ENCODE measurements around the gene TENT4A.

The TENT4A gene

DNA sequence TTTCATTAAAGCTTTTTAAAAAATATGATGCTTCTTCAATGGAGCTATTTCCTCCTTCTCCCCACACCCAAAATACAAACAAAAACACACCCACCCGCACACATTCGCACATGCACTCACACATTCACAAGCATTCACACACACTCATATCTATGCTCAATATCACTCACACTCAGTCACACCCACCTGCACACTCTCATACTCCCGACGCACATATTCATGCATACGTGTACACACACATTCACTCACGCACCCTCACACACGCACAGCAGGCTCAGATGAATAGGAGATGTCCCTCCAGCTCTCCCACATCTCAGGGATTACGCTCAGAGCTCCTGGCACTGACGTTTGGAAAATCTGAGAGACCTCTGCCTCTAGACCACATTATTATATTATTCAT is 25.7 kb upstream of the TENT4A start:
- ChIA-PET POLR2A (no interaction called here), CTCF (no interaction called here)
- DNase-seq (ENCODE audit: low read depth, low spot score): no peak
- H3K4me3 ChIP-seq (ENCODE audit: low read depth, low read length): no peak overlapping the region
- TF ChIP-seq, protein P1, sequence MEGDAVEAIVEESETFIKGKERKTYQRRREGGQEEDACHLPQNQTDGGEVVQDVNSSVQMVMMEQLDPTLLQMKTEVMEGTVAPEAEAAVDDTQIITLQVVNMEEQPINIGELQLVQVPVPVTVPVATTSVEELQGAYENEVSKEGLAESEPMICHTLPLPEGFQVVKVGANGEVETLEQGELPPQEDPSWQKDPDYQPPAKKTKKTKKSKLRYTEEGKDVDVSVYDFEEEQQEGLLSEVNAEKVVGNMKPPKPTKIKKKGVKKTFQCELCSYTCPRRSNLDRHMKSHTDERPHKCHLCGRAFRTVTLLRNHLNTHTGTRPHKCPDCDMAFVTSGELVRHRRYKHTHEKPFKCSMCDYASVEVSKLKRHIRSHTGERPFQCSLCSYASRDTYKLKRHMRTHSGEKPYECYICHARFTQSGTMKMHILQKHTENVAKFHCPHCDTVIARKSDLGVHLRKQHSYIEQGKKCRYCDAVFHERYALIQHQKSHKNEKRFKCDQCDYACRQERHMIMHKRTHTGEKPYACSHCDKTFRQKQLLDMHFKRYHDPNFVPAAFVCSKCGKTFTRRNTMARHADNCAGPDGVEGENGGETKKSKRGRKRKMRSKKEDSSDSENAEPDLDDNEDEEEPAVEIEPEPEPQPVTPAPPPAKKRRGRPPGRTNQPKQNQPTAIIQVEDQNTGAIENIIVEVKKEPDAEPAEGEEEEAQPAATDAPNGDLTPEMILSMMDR (IDR thresholded peaks at IDR 0.05; ENCODE audit: insufficient read depth, low read length, missing control alignments): no peak

DNA sequence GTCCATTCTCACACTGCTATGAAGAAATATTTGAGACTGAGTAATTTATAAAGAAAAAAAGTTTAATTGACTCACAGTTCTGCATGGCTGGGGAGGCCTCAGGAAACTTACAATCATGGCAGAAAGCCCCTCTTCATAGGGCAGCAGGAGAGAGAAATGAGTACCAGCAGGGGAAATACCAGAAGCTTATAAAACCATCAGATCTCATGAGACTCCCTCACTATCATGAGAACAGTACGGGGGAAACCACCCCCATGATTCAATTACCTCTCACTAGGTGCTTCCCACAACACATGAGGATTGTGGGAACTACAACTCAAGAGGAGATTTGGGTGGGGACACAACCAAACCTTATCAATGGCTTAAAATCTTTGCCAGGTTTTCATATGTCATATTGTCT is 20.3 kb upstream of the TENT4A start:
- TF ChIP-seq, protein P1 (IDR thresholded peaks at IDR 0.05; ENCODE audit: insufficient read depth, low read length, missing control alignments): no peak
- no peak for DNase-seq (ENCODE audit: low read depth, low spot score)
- CTCF ChIA-PET: no interaction called here
- POLR2A ChIA-PET: no interaction called here
- H3K4me3 ChIP-seq (ENCODE audit: low read depth, low read length): no peak overlapping the region

DNA sequence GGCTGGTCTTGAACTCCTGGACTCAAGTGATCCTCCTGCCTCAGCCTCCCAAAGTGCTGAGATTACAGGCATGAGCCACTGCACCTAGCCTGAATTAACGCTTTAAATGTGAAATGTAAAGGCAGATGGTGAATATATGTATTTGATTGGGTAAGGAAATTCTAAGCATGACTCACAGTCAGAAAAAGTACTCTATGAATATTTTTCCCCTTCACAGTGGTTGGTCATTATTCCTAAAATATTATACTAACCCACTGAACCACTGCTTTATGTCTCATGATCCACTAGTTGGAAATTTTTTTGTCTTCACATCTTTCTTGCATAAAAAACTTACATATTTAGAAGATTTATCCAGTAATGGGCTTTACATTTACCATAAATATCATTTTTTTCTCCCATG is 14.5 kb upstream of the TENT4A start:
- ChIA-PET CTCF (no interaction called here), POLR2A (no interaction called here)
- TF ChIP-seq, protein P1 (IDR thresholded peaks at IDR 0.05; ENCODE audit: insufficient read depth, low read length, missing control alignments): no peak

DNA sequence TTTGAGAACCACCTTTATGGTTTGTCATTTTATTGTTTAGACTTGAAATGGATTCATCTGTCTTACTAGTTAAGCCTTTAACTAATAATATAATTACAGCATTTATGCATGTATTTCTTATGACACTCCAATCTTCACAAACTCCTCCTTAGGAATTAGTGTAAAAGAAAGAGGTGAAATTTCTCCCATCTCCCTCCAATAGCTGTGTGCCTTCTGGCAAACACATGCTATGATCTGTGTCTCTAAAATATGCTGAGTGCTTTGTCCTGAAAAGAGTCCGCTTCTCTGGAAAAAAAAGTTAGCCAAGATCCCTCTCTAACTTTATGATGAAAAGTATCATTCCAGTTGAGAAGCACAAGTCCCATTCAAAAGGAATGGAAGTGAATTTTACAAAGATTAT is 13.9 kb upstream of the TENT4A start:
- no peak for DNase-seq (ENCODE audit: low read depth, low spot score)
- CTCF ChIA-PET: no interaction called here
- H3K4me3 ChIP-seq (ENCODE audit: low read depth, low read length): no peak overlapping the region
- TF ChIP-seq, protein P1 (IDR thresholded peaks at IDR 0.05; ENCODE audit: insufficient read depth, low read length, missing control alignments): no peak
- POLR2A ChIA-PET: interaction anchor here (0.7 kb wide), 1 partner anchor 12 kb away, joined by 3 read pairs; no protein-coding TSS in a partner anchor

More for the DNA sequence above, 14.5 kb upstream of the TENT4A start:
- no peak overlapping the region for H3K4me3 ChIP-seq (ENCODE audit: low read depth, low read length)
- DNase-seq (ENCODE audit: low read depth, low spot score): no peak

DNA sequence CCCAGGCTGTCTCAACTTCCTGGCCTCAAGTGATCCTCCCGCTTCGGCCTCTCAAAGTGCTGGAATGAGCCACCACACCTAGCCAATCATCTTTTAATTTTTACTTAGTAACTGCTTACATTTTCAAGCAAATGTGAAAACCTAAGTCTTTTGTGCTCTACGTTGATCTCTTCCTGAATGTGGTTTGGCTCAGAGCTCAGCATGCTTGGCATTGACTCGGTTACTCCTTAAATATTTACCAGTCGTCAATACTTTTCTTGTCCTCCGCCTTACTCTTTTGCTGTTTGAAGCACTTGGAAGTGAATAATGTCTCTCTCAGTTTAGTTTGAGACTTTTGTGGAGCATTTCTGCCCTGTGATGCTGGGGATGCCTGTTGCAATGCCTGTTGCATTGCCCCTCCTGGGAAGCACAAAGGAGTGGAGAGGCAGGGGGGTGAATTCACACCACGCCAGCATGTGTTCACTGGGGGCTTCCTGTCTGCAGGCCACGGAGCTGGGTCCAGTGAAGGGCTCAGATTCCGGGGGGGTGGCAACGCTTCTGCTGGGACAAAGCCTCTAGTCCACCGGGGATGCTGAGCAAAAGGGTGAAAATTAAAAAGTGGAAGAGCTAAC is 13.1 kb upstream of the TENT4A start:
- TF ChIP-seq, protein P1 (IDR thresholded peaks at IDR 0.05; ENCODE audit: insufficient read depth, low read length, missing control alignments): no peak
- ChIA-PET CTCF (no interaction called here), POLR2A (interaction anchor here (0.7 kb wide), 1 partner anchor 11 kb away, joined by 3 read pairs; no protein-coding TSS in a partner anchor)
- no peak overlapping the region for H3K4me3 ChIP-seq (ENCODE audit: low read depth, low read length)
- no peak for DNase-seq (ENCODE audit: low read depth, low spot score)

DNA sequence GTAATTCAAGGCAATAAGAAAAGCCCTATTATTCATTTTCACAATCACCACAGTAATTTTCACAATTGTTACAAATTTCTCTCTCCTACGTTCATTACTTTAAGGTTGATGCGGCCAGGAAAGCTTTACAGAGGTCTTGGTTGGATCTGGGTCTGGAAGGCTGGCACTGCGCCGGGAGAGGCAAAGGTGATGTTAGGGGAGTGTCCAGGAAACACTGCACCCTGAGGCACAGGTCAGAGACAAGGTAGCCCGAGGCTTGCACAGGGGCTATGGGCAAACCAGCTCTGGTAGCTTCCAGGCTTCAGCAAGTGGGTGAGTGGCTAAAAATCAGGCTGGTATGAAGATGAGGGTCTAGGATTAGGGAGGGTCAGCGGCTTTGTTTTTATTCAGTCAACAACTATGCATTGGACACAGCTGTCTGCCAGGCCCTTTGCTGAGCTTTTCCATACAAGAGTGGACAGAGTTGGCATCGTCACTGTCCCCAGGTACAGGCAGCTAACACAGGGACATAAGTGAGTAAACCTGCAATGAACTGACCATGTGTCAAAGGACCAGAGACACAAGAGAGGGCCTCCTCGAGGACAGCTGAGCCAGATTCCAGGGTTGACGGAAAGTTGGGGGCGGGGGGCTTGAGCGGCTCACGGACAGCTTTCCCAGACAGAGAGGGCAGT is 12.4 kb upstream of the TENT4A start:
- POLR2A ChIA-PET: no interaction called here
- TF ChIP-seq, protein P1 (IDR thresholded peaks at IDR 0.05; ENCODE audit: insufficient read depth, low read length, missing control alignments): no peak
- H3K4me3 ChIP-seq (ENCODE audit: low read depth, low read length): no peak overlapping the region
- CTCF ChIA-PET: no interaction called here
- DNase-seq (ENCODE audit: low read depth, low spot score): no peak
